ENCODE data around the gene FNDC5. TPM values are rescaled to one million over a fixed set of nuclear protein-coding genes. Genes with fewer than 3 reads are reported as not detected.
A peak's percentile ranks its signal among the peaks of the same experiment; 100 is the strongest.

The FNDC5 gene
- total and polyA plus RNA-seq, 9 of the 15 experiments (the other 6 are each of a cell fraction or from before 2014, with no cell fraction given), result 0.06 to 2.1 (median 0.22) TPM

GRCh38 chr1:32919811-32920733 is 49.4 kb upstream of the FNDC5 start (continued):
- TF ChIP-seq, protein P1, sequence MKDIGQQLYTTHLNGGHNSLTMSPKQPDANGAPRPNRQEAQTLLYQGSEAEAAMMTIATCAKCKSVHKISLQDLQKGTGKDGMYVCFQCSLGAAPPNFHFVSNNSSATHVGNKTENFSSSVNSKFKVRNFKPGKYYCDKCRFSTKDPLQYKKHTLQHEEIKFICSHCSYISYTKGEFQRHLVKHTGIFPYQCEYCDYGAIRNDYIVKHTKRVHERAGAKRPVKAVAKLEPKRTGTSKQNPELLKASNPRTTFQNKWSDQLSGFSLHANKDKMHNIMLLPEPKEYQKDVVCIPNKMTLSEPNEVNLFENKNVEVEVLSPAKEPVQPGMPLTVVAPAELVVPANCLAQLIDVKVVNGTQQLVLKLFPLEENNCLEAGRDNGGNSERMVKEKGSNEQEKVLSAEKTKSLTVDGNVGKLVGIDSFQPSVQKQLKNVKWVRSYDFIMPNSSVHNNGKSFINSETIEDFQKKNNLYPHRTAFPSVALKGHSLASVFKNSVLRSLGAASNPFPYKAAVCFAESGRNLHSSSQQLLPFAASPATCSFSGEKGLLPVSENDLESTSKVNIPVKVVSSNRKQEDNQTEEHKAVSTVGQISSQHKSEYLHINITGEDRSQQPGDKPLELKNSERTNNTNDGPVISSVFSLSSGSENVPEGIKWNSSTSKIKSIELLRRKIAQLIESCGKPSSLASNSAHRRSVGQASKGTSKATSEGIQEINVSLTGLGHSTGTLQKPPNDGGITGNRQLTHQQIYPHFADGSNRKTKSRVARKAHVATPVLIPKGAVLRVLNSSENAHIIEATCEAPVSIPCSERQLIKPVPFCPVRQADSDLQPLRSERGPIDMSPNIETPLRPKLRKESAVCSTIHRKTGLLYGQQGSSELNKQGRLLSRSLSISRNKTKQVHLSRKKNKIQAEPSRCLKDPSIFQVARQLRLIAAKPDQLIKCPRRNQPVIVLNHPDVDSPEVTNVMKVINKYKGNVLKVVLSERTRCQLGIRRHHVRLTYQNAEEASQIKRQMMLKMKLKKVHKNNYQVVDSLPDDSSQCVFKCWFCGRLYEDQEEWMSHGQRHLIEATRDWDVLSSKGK (CRISPR knock-in tag; IDR thresholded peaks at IDR 0.05), result no peak
- TF ChIP-seq ARHGAP35 (IDR thresholded peaks at IDR 0.05; ENCODE audit: partially characterized antibody), result no peak
- TF ChIP-seq CREBBP (IDR thresholded peaks at IDR 0.05; ENCODE audit: low read depth, low read length), result no peak
- no peak for TF ChIP-seq COPS2 (conservative IDR thresholded peaks at IDR 0.05)
- TF ChIP-seq GTF2B (IDR thresholded peaks at IDR 0.05; ENCODE audit: extremely low read depth, insufficient read length), result no peak
- 0 out of 4 replicates have a peak, but pooled peaks of 1 of the 2 experiments have one; percentile 23 for TF ChIP-seq ZNF639 (CRISPR knock-in tag; conservative IDR thresholded peaks at IDR 0.05 in 1 of 2, IDR thresholded peaks at IDR 0.05 in 1 of 2)
- TF ChIP-seq SMARCA5 (IDR thresholded peaks at IDR 0.05), result no peak
- TF ChIP-seq NR0B1 (IDR thresholded peaks at IDR 0.05; ENCODE audit: partially characterized antibody), result no peak
- no peak for TF ChIP-seq STAT6 (CRISPR knock-in tag; IDR thresholded peaks at IDR 0.05)

Data from K562 (cell line).